ENCODE measurements around the gene SLCO1B1.
"Not testable (repeated sequence)": the region's sequence is repeated elsewhere in the genome, so short reads cannot be mapped to it uniquely, and the experiment has no call there.

GRCh38 chr12:21149861-21150260, 18.9 kb downstream of the SLCO1B1 start:
- TF ChIP-seq NRF1 (IDR thresholded peaks at IDR 0.05; ENCODE audit: low read depth, low read length); YY1 (IDR thresholded peaks at IDR 0.05; ENCODE audit: low read depth, low read length); TBP (IDR thresholded peaks at IDR 0.05; ENCODE audit: low read depth, low read length); CTCF (IDR thresholded peaks at IDR 0.05; ENCODE audit: control extremely low read depth in 1 of 3, insufficient read depth in 1 of 3, low read depth in 1 of 3, low read length in 3 of 3); EZH2 (IDR thresholded peaks at IDR 0.05; ENCODE audit: low read depth, low read length, severe bottlenecking): not testable (repeated sequence)

All from H1 (cell line).